A549 (cell line): Measurements from ENCODE around the gene ARID1B.

Experiments used
- FOSL2 ChIP-seq, 2 experiments: fragments of 450-650 bp in 1 of 2; fragments of >200 bp in 1 of 2; sonication (Bioruptor Twin) in 1 of 2; formaldehyde crosslinking; IDR thresholded peaks; 2 replicates each; pipeline versions ENCODE4 v1.5.0 to v1.6.1; 2016 to 2020; ENCODE audit warnings: mild to moderate bottlenecking in 1 of 2, moderate library complexity in 1 of 2
- KDM5A ChIP-seq: fragments of 200-600 bp; sonication (generic); IDR thresholded peaks from 2 replicates; pipeline ENCODE4 v1.6.1; 2016; ENCODE audit warnings: antibody characterized with exemption, mild to moderate bottlenecking
- MAFK ChIP-seq: fragments of 450-650 bp; IDR thresholded peaks from 2 replicates; pipeline ENCODE4 v1.6.1; 2014; ENCODE audit not compliant: partially characterized antibody
- RAD21 ChIP-seq, 2 experiments: fragments of >200 bp in 1 of 2; sonication (Bioruptor Twin) in 1 of 2; formaldehyde crosslinking in 1 of 2; IDR thresholded peaks in 1 of 2; conservative IDR thresholded peaks in 1 of 2; 2 replicates in 1 of 2; 3 replicates in 1 of 2; pipeline ENCODE4 v1.6.1; 2012 to 2018; ENCODE audit warnings: inconsistent platforms in 1 of 2
- RARB ChIP-seq: fragments of 250-450 bp; sonication (Bioruptor Pico); IDR thresholded peaks from 2 replicates; pipeline ENCODE4 v1.8.0; 2021; ENCODE audit warnings: mild to moderate bottlenecking, moderate library complexity
- TF ChIP-seq, protein P1 (sequence below): fragments of >200 bp; sonication (Bioruptor Twin); formaldehyde crosslinking; IDR thresholded peaks from 3 replicates; pipeline ENCODE4 v1.5.1; 2016
- TF ChIP-seq, protein P2 (sequence below): fragments of >200 bp; sonication (Bioruptor Twin); formaldehyde crosslinking; IDR thresholded peaks from 3 replicates; pipeline ENCODE4 v1.6.1; 2016

DNA sequence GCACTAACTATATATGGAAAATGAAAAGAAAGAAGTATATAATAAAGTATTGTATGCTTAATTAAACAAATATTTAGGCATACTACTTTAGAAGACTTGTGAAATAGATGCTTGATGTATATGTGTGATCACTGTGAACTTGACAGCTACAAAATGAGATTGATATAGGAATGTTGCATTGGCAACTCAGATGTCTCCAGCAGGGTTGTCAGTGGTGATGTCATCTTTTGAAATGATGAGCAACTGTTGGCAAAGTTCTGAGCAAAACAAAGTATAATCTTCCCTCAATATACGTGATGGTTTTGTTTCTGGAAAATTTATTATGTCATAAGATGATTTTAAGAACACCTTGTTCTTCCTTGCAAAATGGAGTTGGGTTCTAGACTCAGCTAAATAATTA lies 133.8 kb downstream of the ARID1B start:
- TF ChIP-seq KDM5A (no peak), MAFK (no peak), RAD21 (conservative IDR thresholded peaks at IDR 0.05 in 1 of 2, IDR thresholded peaks at IDR 0.05 in 1 of 2) (no peak), FOSL2 (IDR thresholded peaks at IDR 0.05) (no peak), FOSL2 (CRISPR knock-in tag; IDR thresholded peaks at IDR 0.05) (no peak), RARB (CRISPR knock-in tag) (no peak)
- TF ChIP-seq, protein P1, sequence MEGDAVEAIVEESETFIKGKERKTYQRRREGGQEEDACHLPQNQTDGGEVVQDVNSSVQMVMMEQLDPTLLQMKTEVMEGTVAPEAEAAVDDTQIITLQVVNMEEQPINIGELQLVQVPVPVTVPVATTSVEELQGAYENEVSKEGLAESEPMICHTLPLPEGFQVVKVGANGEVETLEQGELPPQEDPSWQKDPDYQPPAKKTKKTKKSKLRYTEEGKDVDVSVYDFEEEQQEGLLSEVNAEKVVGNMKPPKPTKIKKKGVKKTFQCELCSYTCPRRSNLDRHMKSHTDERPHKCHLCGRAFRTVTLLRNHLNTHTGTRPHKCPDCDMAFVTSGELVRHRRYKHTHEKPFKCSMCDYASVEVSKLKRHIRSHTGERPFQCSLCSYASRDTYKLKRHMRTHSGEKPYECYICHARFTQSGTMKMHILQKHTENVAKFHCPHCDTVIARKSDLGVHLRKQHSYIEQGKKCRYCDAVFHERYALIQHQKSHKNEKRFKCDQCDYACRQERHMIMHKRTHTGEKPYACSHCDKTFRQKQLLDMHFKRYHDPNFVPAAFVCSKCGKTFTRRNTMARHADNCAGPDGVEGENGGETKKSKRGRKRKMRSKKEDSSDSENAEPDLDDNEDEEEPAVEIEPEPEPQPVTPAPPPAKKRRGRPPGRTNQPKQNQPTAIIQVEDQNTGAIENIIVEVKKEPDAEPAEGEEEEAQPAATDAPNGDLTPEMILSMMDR = no peak
- TF ChIP-seq, protein P2, sequence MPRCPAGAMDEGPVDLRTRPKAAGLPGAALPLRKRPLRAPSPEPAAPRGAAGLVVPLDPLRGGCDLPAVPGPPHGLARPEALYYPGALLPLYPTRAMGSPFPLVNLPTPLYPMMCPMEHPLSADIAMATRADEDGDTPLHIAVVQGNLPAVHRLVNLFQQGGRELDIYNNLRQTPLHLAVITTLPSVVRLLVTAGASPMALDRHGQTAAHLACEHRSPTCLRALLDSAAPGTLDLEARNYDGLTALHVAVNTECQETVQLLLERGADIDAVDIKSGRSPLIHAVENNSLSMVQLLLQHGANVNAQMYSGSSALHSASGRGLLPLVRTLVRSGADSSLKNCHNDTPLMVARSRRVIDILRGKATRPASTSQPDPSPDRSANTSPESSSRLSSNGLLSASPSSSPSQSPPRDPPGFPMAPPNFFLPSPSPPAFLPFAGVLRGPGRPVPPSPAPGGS = no peak
